Adrenal gland (tissue), 12 donors: ENCODE results near the gene KATNIP. TPM values are rescaled to one million over a fixed set of nuclear protein-coding genes. Genes with fewer than 3 reads are reported as not detected.

Experiments used
- DNase-seq, 7 donors: peaks; one replicate each; pipeline ENCODE4 v3.0.0-alpha.2; 2019 to 2020
- H3K27ac ChIP-seq, 5 donors: fragments of 200-600 bp; sonication (generic) in 4 of 5; 1 replicate in 3 of 5; 2 replicates in 2 of 5; pipeline versions ENCODE4 v1.5.1 to v1.8.0; 2016 to 2020; ENCODE audit warnings: mild to moderate bottlenecking in 1 of 5
- H3K27me3 ChIP-seq: fragments of 200-600 bp; 2 replicates; pipeline ENCODE4 v1.8.0; 2021
- H3K36me3 ChIP-seq, 2 donors: fragments of 200-600 bp; replicated peaks in 1 of 2; 1 replicate in 1 of 2; 2 replicates in 1 of 2; pipeline versions ENCODE4 v1.5.1 to v1.8.0; 2018 to 2022
- H3K4me1 ChIP-seq, 2 donors: fragments of 200-600 bp; replicated peaks in 1 of 2; 1 replicate in 1 of 2; 2 replicates in 1 of 2; pipeline versions ENCODE4 v1.5.1 to v1.8.0; 2018 to 2021
- H3K4me3 ChIP-seq, 4 donors: fragments of 200-600 bp; sonication (generic) in 3 of 4; one replicate each; pipeline ENCODE4 v1.5.1; 2016 to 2018
- H3K9me3 ChIP-seq, 3 donors: fragments of 200-600 bp; sonication (generic) in 1 of 3; replicated peaks in 1 of 3; 1 replicate in 2 of 3; 2 replicates in 1 of 3; pipeline versions ENCODE4 v1.5.1 to v1.8.0; 2016 to 2021
- CTCF ChIP-seq, 6 experiments: fragments of 450-650 bp in 4 of 6; fragments of 200-600 bp in 2 of 6; sonication (generic) in 1 of 6; IDR thresholded peaks; 1 replicate in 5 of 6; 2 replicates in 1 of 6; pipeline versions ENCODE4 v1.5.1 to v1.8.0; 2016 to 2021; ENCODE audit warnings: antibody characterized with exemption in 6 of 6, mild to moderate bottlenecking in 2 of 6, moderate library complexity in 1 of 6
- POLR2A ChIP-seq, 2 donors: fragments of 450-650 bp; IDR thresholded peaks; one replicate each; pipeline ENCODE4 v1.6.1; 2017; ENCODE audit warnings: antibody characterized with exemption in 2 of 2, mild to moderate bottlenecking in 2 of 2, moderate library complexity in 1 of 2
- WGBS, 4 donors: extraction: QIAGEN DNeasy Blood & Tissue Kit in 2 of 4; methylation state at CpG; one replicate each; pipeline versions ENCODE4 v1.1.5 to v1.1.7; 2013 to 2017; 5-methylcytosine and 5-hydroxymethylcytosine counted together
- intact Hi-C, 2 donors: fragments of 100-400 bp; cut with DNase I; formaldehyde crosslinking; loops; one replicate each; pipeline versions ENCODE4 v1.14.1 to v1.15.0; 2022 to 2023
- polyA plus RNA-seq, 3 donors: library from polyadenylated mRNA; stranded (reverse); fragments of 200-250 nt in 2 of 3; fragments of 350-450 nt in 1 of 3; fragmentation: Illumina TruSeq in 1 of 3; extraction: RNeasy Lipid Tissue Mini Kit (QIAGEN cat#74804) in 1 of 3; gene quantifications; one replicate each; pipeline ENCODE4 v1.2.3, GENCODE V29; 2013 to 2014
- total RNA-seq, 9 donors: library from RNA; depleted of rRNA in 4 of 9; stranded (reverse); fragments of >200 nt in 4 of 9; fragments of 120-200 nt in 1 of 9; fragmentation: NEBNext Ultra II Directional in 1 of 9; extraction: Animal tissue kit (Norgen Biotek cat#: 25700) in 1 of 9; gene quantifications; one replicate each; pipeline versions ENCODE4 v1.1.0 to v1.2.4, GENCODE V29; 2013 to 2023
- donor health status: healthy with polysubstance abuse.
- donor health status: Bipolar disorder and iron deficiency.
- donor health status: DM: yes; HTN: yes; CAD: no.
- donor health status: DM: no; HTN: no; CAD: no.
- donor health status: DM: no; HTN: no; CAD: no.
- donor health status: DM: yes; HTN: yes; CAD: no.

Gene KATNIP
- total and polyA plus RNA-seq, 12 donors: 9.1 to 80.4 (median 16.9) TPM

- WGBS, 4 donors: 77 to 92% (median 83%) methylated on average over 3 of the region's 3 CpGs
- peaks cover 14 to 41% of the 10 kb centered on the region in 2 donors for H3K4me1 ChIP-seq
- intact Hi-C loops: no loop called here
- DNase-seq: no peak
- TF ChIP-seq CTCF (IDR thresholded peaks at IDR 0.05) (no peak), POLR2A (IDR thresholded peaks at IDR 0.05) (no peak)
- no peaks in the 10 kb centered on the region for H3K27me3 ChIP-seq
- H3K36me3 ChIP-seq: peaks cover 0 to 65% of the 10 kb centered on the region in 2 donors
- no peak overlapping the region for H3K27ac ChIP-seq
- H3K9me3 ChIP-seq: no peaks in the 10 kb centered on the region
- no peak overlapping the region for H3K4me3 ChIP-seq
These were observed 6.1 kb upstream of the KATNIP start for GRCh38 chr16:27543801-27544200.

GRCh38 chr16:27544671-27545070 is 5.3 kb upstream of the KATNIP start:
- intact Hi-C loops: no loop called here
- Histone ChIP-seq H3K27me3 (no peaks in the 10 kb centered on the region), H3K4me1 (peaks cover 18 to 43% of the 10 kb centered on the region in 2 donors), H3K4me3 (no peak overlapping the region), H3K27ac (peak overlapping the region in 3 of 5 donors; percentile 30 to 67 (median 32)), H3K9me3 (no peaks in the 10 kb centered on the region), H3K36me3 (peaks cover 0 to 59% of the 10 kb centered on the region in 2 donors)
- peak; percentile 25 to 79 (median 63) for DNase-seq
- TF ChIP-seq CTCF (IDR thresholded peaks at IDR 0.05) (no peak), POLR2A (IDR thresholded peaks at IDR 0.05) (no peak)
- WGBS, 4 donors: 35 to 55% (median 42%) methylated on average over 4 of the region's 4 CpGs

- no peaks in the 10 kb centered on the region for H3K9me3 ChIP-seq
- H3K27me3 ChIP-seq: no peaks in the 10 kb centered on the region
- no peak overlapping the region for H3K4me3 ChIP-seq
- H3K27ac ChIP-seq: peak overlapping the region in 2 of 5 donors; percentile 25 to 35
- TF ChIP-seq CTCF (IDR thresholded peaks at IDR 0.05): no peak
- no peak for TF ChIP-seq POLR2A (IDR thresholded peaks at IDR 0.05)
- peak in 3 of 7 donors; percentile 23 to 40 (median 32) for DNase-seq
- 64 to 73% (median 67%) methylated on average over 4 of the region's 4 CpGs for WGBS, 4 donors
- peaks cover 0 to 34% of the 10 kb centered on the region in 2 donors for H3K36me3 ChIP-seq
- intact Hi-C loops: no loop called here
- H3K4me1 ChIP-seq: peaks cover 24 to 52% of the 10 kb centered on the region in 2 donors
These were observed 2.8 kb upstream of the KATNIP start for GRCh38 chr16:27547134-27547533.

GRCh38 chr16:27547851-27548250 is 2.1 kb upstream of the KATNIP start:
- DNase-seq: no peak
- Histone ChIP-seq H3K9me3 (no peaks in the 10 kb centered on the region), H3K27ac (no peak overlapping the region), H3K4me1 (peaks cover 24 to 52% of the 10 kb centered on the region in 2 donors), H3K4me3 (no peak overlapping the region), H3K27me3 (no peaks in the 10 kb centered on the region), H3K36me3 (peaks cover 0 to 27% of the 10 kb centered on the region in 2 donors)
- TF ChIP-seq CTCF (IDR thresholded peaks at IDR 0.05) (no peak), POLR2A (IDR thresholded peaks at IDR 0.05) (no peak)
- 79 to 83% (median 81%) methylated on average over 2 of the region's 2 CpGs for WGBS, 4 donors
- intact Hi-C loops: no loop called here
